CD14-positive monocyte (primary cell): ENCODE results near the gene POLR1D. TPM values are rescaled to one million over a fixed set of nuclear protein-coding genes. Genes with fewer than 3 reads are reported as not detected.

Source experiments
- DNase-seq, 3 donors: peaks; one replicate each; pipeline ENCODE4 v3.0.0-alpha.2; 2011 to 2022
- H2AFZ ChIP-seq: 2 replicates; pipeline ENCODE4 v1.6.0; 2012; ENCODE audit warnings: mild to moderate bottlenecking, low read depth, low read length, inconsistent platforms; ENCODE audit not compliant: insufficient read depth, poor library complexity, severe bottlenecking
- H3K27ac ChIP-seq, 2 donors: 1 replicate in 1 of 2; 2 replicates in 1 of 2; pipeline ENCODE4 v1.5.1; 2012 to 2013; ENCODE audit warnings: low read length in 2 of 2, control low read depth in 1 of 2, inconsistent platforms in 1 of 2, low read depth in 1 of 2, mild to moderate bottlenecking in 1 of 2
- H3K27me3 ChIP-seq, 2 donors: one replicate each; pipeline versions ENCODE4 v1.6.0 to v1.6.1; 2011 to 2013; ENCODE audit warnings: low read length in 2 of 2; ENCODE audit not compliant: control insufficient read depth in 2 of 2, insufficient read depth in 2 of 2
- H3K36me3 ChIP-seq, 2 donors: replicated peaks in 1 of 2; 1 replicate in 1 of 2; 2 replicates in 1 of 2; pipeline versions ENCODE4 v1.5.1 to v1.6.1; 2012 to 2013; ENCODE audit warnings: low read length in 2 of 2, control low read depth in 1 of 2, inconsistent platforms in 1 of 2, mild to moderate bottlenecking in 1 of 2; ENCODE audit not compliant: insufficient read depth in 2 of 2, control insufficient read depth in 1 of 2
- H3K4me1 ChIP-seq, 2 donors: 1 replicate in 1 of 2; 2 replicates in 1 of 2; pipeline versions ENCODE4 v1.5.1 to v1.6.1; 2012 to 2013; ENCODE audit warnings: low read length in 2 of 2, control low read depth in 1 of 2, inconsistent platforms in 1 of 2, mild to moderate bottlenecking in 1 of 2, moderate library complexity in 1 of 2; ENCODE audit not compliant: insufficient read depth in 2 of 2, control insufficient read depth in 1 of 2
- H3K4me2 ChIP-seq: replicated peaks from 2 replicates; pipeline ENCODE3; 2012; ENCODE audit warnings: low read length, moderate library complexity, mild to moderate bottlenecking; ENCODE audit not compliant: poor library complexity, severe bottlenecking; ENCODE audit errors: extremely low read depth
- H3K4me3 ChIP-seq, 3 experiments: fragments of 200-600 bp in 1 of 3; sonication (generic) in 1 of 3; replicated peaks in 1 of 3; 1 replicate in 2 of 3; 2 replicates in 1 of 3; pipeline ENCODE4 v1.5.1; 2011 to 2013; ENCODE audit warnings: low read length in 3 of 3, mild to moderate bottlenecking in 3 of 3, control low read depth in 2 of 3, low read depth in 2 of 3, inconsistent platforms in 1 of 3, moderate library complexity in 1 of 3
- H3K79me2 ChIP-seq: 2 replicates; pipeline ENCODE4 v1.6.0; 2012; ENCODE audit warnings: mild to moderate bottlenecking, control low read depth, inconsistent platforms, low read length, moderate library complexity; ENCODE audit not compliant: insufficient read depth
- H3K9ac ChIP-seq: 2 replicates; pipeline ENCODE4 v1.6.0; 2017; ENCODE audit warnings: low read length, mild to moderate bottlenecking; ENCODE audit not compliant: insufficient read depth, poor library complexity, severe bottlenecking
- H3K9me3 ChIP-seq, 2 donors: replicated peaks in 1 of 2; 1 replicate in 1 of 2; 2 replicates in 1 of 2; pipeline versions ENCODE4 v1.5.1 to v1.6.1; 2012 to 2013; ENCODE audit warnings: low read length in 2 of 2, control low read depth in 1 of 2; ENCODE audit not compliant: control insufficient read depth in 1 of 2, insufficient read depth in 1 of 2
- H4K20me1 ChIP-seq: 2 replicates; pipeline ENCODE4 v1.6.0; 2012; ENCODE audit warnings: mild to moderate bottlenecking, low read length, control low read depth, moderate library complexity; ENCODE audit not compliant: insufficient read depth
- H3K27ac Mint-ChIP-seq, 7 donors: one replicate each; pipeline ENCODE4 v1.8.0; 2020; ENCODE audit warnings: mild to moderate bottlenecking in 7 of 7, mixed read lengths in 7 of 7, moderate library complexity in 6 of 7, inconsistent platforms in 2 of 7
- H3K27me3 Mint-ChIP-seq, 3 donors: one replicate each; pipeline ENCODE4 v1.8.0; 2021 to 2022; ENCODE audit warnings: low read depth in 3 of 3, mild to moderate bottlenecking in 3 of 3, mixed read lengths in 3 of 3, moderate library complexity in 3 of 3, inconsistent platforms in 1 of 3
- H3K36me3 Mint-ChIP-seq, 2 donors: one replicate each; pipeline ENCODE4 v1.8.0; 2020; ENCODE audit warnings: mixed read lengths in 2 of 2, inconsistent platforms in 1 of 2, mild to moderate bottlenecking in 1 of 2
- H3K4me1 Mint-ChIP-seq: one replicate; pipeline ENCODE4 v1.8.0; 2020; ENCODE audit warnings: mild to moderate bottlenecking, mixed read lengths
- H3K4me3 Mint-ChIP-seq, 2 donors: one replicate each; pipeline ENCODE4 v1.8.0; 2020; ENCODE audit warnings: mild to moderate bottlenecking in 2 of 2, mixed read lengths in 2 of 2, moderate library complexity in 1 of 2
- H3K9me3 Mint-ChIP-seq, 7 donors: one replicate each; pipeline ENCODE4 v1.8.0; 2020 to 2022; ENCODE audit warnings: mixed read lengths in 7 of 7, mild to moderate bottlenecking in 6 of 7, moderate library complexity in 6 of 7, inconsistent platforms in 2 of 7
- WGBS: methylation state at CpG from one replicate; pipeline ENCODE4 v1.1.5; 2013; ENCODE audit warnings: missing lambda C conversion rate; ENCODE audit not compliant: insufficient coverage; 5-methylcytosine and 5-hydroxymethylcytosine counted together
- intact Hi-C, 2 donors: fragments of 100-400 bp; cut with micrococcal nuclease; formaldehyde crosslinking; loops; one replicate each; pipeline versions ENCODE4 v1.15.0 to v1.15.1; 2023
- polyA plus RNA-seq, 3 donors: library from polyadenylated mRNA; depleted of rRNA in 1 of 3; unstranded in 2 of 3; stranded (reverse) in 1 of 3; fragments of 300-500 nt in 2 of 3; fragments of >200 nt in 1 of 3; fragmentation: Illumina TruSeq in 2 of 3; gene quantifications; 1 replicate in 2 of 3; 2 replicates in 1 of 3; pipeline ENCODE4 v1.2.3, GENCODE V29; 2012 to 2021
- TF ChIP-seq, protein P1 (sequence below): fragments of 200-600 bp; IDR thresholded peaks from one replicate; pipeline ENCODE4 v1.8.0; 2022; ENCODE audit warnings: antibody characterized with exemption, mild to moderate bottlenecking

Gene POLR1D
- polyA plus RNA-seq, 3 donors = 122 to 146 (median 139) TPM

DNA sequence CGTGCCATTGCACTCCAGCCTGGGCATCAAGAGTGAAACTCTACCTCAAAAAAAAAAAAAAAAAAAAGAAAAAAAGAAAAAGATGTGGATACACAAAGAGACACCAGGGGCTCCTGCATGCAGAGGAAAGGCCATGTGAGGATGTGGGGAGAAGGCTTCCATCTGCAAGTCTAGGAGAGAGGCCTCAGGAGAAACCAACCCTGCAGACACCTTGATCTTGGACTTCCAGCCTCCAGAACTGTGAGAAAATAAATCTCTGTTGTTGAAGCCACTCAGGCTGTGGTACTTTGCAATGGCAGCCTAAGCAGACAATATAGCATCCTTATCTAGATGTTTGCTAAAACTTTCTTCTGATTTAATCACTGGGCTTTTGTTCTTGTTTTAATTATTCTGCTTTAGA lies 50.3 kb downstream of the POLR1D start:
- no peak overlapping the region for H3K4me3 ChIP-seq
- no peaks in the 10 kb centered on the region for H3K27me3 ChIP-seq
- intact Hi-C loops = no loop called here
- DNase-seq = no peak
- no peak overlapping the region for H3K9ac ChIP-seq
- peaks cover 0 to 6% (median 4%) of the 10 kb centered on the region in 7 donors for H3K9me3 Mint-ChIP-seq
- no CpG with 5 or more reads among the region's 1 CpG for whole genome bisulfite sequencing
- H3K27me3 Mint-ChIP-seq = peaks cover 0 to 2% (median 0%) of the 10 kb centered on the region in 3 donors
- H3K9me3 ChIP-seq = no peaks in the 10 kb centered on the region
- no peaks in the 10 kb centered on the region for H3K4me1 Mint-ChIP-seq
- no peaks in the 10 kb centered on the region for H3K79me2 ChIP-seq
- H4K20me1 ChIP-seq = no peaks in the 10 kb centered on the region
- H3K36me3 ChIP-seq = peaks cover 0 to 8% of the 10 kb centered on the region in 2 donors
- H3K36me3 Mint-ChIP-seq = peaks cover 3 to 5% of the 10 kb centered on the region in 2 donors
- no peak overlapping the region for H3K4me3 Mint-ChIP-seq
- no peak overlapping the region for H2AFZ ChIP-seq
- no peak overlapping the region for H3K27ac ChIP-seq
- H3K4me1 ChIP-seq = no peaks in the 10 kb centered on the region
- H3K4me2 ChIP-seq = no peak overlapping the region
- TF ChIP-seq, protein P1, sequence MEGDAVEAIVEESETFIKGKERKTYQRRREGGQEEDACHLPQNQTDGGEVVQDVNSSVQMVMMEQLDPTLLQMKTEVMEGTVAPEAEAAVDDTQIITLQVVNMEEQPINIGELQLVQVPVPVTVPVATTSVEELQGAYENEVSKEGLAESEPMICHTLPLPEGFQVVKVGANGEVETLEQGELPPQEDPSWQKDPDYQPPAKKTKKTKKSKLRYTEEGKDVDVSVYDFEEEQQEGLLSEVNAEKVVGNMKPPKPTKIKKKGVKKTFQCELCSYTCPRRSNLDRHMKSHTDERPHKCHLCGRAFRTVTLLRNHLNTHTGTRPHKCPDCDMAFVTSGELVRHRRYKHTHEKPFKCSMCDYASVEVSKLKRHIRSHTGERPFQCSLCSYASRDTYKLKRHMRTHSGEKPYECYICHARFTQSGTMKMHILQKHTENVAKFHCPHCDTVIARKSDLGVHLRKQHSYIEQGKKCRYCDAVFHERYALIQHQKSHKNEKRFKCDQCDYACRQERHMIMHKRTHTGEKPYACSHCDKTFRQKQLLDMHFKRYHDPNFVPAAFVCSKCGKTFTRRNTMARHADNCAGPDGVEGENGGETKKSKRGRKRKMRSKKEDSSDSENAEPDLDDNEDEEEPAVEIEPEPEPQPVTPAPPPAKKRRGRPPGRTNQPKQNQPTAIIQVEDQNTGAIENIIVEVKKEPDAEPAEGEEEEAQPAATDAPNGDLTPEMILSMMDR = no peak
- no peak overlapping the region for H3K27ac Mint-ChIP-seq

Other genes with a start within 250 kb of the POLR1D start
- 100 to 1,000 TPM in 2 of 3 donors, 10 to 100 TPM in 1; 88.8 to 259 (median 179) TPM for gene GTF3A, start 197.3 kb upstream of the POLR1D start, polyA plus RNA-seq
- gene MTIF3, start 171.3 kb upstream of the POLR1D start, polyA plus RNA-seq = 100 to 1,000 TPM in 1 of 3 donors, 10 to 100 TPM in 2; 61.6 to 135 (median 86.6) TPM
- gene LNX2, start 1.4 kb upstream of the POLR1D start, polyA plus RNA-seq = 1 to 10 TPM in 2 of 3 donors, under 1 TPM in 1; 0.89 to 2.3 (median 1.5) TPM
- gene GSX1, start 170.6 kb downstream of the POLR1D start, polyA plus RNA-seq = not detected